OCI-LY1 (cell line): Measurements from ENCODE around the gene ANKRD13A.

ENCODE experiments used
- EZH2 ChIP-seq: fragments of 200-600 bp; sonication (generic), shearing (Covaris generic); IDR thresholded peaks from 2 replicates; pipeline ENCODE4 v1.8.0; 2017; ENCODE audit warnings: borderline replicate concordance, mixed run types, mild to moderate bottlenecking, antibody characterized with exemption, low read length, moderate library complexity, mixed read lengths
- TF ChIP-seq, protein P1 (sequence below): fragments of 200-600 bp; sonication (generic), shearing (Covaris generic); IDR thresholded peaks from 2 replicates; pipeline ENCODE4 v1.5.1; 2017; ENCODE audit warnings: mild to moderate bottlenecking, antibody characterized with exemption, low read length, moderate library complexity, mixed read lengths

DNA sequence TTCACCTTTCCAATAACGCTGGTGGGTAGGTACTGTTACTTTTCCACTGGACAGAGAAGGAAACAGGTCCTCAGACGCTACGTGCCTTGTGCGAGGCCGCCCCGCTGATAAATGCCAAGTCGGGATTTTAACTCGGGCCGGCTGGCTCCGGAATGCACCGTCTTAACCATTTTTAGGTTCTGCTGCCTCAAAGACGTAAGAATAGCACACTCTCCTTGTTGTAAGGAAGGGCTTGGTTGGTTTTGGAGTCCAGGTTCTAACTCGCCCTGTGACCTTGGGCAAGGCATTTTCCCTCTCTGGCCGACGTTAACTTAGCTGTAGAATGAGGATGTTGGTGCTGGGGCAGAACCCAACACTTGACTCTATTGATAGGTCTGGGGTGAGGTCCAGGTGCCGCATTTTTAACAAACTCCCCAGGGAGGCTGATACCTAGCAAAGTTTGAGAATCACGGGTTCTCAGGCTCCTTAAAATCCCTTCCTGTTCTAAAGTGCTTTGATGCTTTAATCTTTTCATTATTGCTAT lies 814 bp downstream of the ANKRD13A start:
- TF ChIP-seq EZH2 = no peak
- TF ChIP-seq, protein P1, sequence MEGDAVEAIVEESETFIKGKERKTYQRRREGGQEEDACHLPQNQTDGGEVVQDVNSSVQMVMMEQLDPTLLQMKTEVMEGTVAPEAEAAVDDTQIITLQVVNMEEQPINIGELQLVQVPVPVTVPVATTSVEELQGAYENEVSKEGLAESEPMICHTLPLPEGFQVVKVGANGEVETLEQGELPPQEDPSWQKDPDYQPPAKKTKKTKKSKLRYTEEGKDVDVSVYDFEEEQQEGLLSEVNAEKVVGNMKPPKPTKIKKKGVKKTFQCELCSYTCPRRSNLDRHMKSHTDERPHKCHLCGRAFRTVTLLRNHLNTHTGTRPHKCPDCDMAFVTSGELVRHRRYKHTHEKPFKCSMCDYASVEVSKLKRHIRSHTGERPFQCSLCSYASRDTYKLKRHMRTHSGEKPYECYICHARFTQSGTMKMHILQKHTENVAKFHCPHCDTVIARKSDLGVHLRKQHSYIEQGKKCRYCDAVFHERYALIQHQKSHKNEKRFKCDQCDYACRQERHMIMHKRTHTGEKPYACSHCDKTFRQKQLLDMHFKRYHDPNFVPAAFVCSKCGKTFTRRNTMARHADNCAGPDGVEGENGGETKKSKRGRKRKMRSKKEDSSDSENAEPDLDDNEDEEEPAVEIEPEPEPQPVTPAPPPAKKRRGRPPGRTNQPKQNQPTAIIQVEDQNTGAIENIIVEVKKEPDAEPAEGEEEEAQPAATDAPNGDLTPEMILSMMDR = no peak
